ENCODE data around the gene C2CD2L.
"Not testable (repeated sequence)": the region's sequence is repeated elsewhere in the genome, so short reads cannot be mapped to it uniquely, and the experiment has no call there.

C2CD2L gene

DNA sequence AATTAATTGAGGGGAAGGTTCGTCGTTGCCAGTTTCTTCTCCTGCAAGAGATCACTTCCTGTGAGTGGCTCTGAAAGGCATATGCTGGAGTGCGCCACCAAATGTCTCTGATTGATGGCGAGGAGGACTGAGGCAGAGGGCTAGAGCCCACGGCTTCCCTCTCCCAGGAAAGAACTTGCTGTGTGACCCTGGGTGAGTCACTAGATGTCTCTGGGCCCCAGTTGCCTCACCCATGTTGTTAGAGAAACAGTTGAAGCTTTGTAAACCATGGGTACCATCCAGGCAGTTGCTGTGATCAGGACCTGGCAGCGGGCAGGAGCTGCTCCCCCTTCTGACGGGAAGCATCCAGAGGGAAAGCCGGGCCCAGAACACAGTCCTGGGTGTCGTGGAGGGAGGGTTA lies 44.9 kb downstream of the C2CD2L start:
- no peak for DNase-seq (ENCODE audit: low read depth)

DNA sequence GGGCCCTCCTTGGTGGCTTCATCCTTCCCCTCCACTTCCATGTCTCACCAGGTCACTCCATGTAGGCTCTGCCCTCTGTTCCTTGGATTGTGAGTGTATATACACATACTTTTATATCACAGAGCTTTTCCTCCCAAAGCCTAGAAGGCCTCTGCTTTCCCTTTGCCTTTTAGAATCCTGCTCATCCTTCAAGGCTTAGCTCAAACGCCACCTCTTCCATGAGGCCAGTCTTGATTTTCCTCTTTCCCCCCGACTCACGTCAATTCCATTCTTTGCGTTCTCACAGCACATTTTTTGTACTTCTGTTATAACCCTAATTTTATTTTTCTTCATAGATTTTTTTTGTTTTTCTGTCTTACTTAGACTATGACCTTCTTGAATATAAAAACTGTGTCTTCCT lies 45.5 kb downstream of the C2CD2L start:
- no peak for DNase-seq (ENCODE audit: low read depth)

DNA sequence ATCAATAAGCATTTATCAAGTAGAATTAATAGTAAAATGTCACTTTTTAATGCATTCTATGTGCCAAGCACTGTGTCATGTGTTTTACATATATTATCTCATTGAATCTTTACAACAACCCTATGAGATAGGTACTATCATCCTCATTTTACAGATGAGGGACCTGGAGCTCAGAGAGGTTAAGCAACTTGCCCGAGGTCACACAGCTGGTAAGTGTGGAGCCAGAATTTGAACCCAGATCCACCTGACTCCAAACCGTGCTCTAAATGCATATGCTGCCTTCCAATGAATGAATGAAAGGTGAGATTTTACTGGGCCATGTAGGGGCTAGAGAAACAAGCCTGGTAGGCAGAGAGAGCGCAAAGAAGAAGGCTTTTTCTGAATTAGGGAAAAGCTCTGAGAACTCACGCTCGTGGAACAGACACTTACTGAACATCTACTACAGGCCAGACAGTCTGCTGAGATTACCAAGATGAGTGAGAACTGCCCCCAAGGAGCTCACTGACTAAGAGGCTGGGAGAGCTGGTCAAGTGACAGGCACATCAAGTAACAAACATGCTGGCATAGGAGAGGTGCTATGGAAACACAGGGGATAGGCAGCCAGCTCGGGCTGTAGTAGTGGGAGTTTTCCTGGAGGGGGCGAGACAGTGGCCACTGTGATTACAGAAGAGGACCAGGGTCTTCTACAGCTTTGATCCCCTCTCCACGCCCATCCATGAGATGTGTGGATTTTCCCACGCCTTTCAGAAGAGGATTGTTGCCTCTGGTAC lies 46.1 kb downstream of the C2CD2L start:
- no peak for DNase-seq (ENCODE audit: low read depth)

DNA sequence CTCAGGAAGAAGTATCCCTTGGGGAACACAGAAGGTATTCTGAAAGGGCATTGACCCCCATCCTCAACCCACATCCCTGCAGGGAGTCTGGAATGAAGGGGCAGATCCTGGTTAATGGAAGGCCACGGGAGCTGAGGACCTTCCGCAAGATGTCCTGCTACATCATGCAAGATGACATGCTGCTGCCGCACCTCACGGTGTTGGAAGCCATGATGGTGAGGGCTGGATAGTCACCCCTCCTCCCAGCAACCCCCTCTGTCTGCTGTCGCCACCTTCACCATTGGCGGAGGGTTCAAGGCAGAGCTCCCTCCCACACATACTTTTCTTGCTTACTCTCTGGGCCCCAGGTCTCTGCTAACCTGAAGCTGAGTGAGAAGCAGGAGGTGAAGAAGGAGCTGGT lies 47.0 kb downstream of the C2CD2L start:
- DNase-seq (ENCODE audit: low read depth), result no peak

DNA sequence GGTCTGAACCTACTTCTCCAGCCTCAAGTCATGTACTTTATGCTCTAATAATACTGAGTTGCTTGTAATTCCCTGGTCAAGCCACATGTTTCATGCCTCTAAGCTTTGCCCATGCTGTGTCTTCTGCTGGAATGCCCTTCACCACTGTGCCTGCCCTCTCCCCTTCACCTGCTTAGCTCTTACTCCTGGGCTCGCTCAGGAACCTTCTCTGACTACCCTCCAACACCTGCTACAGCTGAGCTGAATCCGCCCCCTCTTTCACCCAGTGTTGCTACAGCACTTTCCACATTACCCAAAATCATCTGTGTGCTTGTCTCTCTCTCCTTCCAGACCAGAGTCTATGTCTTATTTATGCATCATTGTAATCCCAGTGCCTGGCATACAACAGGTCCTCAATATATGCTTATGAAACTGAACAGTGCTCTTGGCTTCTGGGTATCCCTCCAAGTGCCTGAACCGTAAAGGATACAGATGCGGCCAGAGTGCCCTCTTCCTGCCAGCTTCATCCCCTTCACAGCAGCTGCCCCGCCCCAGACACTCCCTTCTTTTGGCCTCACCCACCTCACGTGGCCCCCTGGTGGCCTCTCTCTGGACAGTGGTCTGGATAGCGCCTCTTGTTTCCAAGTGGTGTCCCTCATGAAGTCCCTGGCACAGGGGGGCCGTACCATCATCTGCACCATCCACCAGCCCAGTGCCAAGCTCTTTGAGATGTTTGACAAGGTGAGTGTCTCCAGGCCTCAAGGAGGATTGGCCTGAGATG lies 48.8 kb downstream of the C2CD2L start:
- no peak for DNase-seq (ENCODE audit: low read depth)

DNA sequence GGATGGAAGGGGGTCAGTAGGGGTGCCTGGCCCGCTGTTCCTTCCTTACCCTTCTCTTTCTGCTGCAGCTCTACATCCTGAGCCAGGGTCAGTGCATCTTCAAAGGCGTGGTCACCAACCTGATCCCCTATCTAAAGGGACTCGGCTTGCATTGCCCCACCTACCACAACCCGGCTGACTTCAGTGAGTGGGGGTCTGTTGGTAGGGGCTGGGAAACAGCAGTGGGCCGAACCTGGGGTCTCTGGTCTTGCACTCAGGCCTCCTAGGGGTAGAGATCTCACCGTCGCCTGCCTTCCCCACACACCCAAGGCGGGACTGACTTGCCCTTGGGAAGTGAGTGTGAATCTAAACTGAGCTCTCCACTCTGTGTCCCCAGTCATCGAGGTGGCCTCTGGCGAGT lies 49.4 kb downstream of the C2CD2L start:
- no peak for DNase-seq (ENCODE audit: low read depth)

DNA sequence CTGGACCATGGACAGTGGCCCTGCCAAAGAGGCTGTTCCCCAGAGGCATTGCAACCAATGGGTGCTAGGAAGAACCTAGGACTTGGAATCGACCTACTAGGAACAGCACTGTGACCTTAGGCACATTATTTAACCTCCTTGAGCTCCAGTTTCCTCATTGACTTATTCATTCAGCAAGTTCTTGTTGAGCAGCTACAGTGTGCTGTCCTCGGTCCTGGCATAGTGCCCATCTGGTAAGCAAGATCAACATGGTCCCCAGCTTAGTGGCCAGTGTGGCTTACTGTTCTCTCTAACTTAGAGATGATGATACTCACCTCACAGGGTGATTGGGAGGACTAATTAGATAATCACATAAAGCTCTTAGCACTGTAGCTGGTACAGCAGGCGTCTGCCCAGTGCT lies 49.9 kb downstream of the C2CD2L start:
- DNase-seq (ENCODE audit: low read depth), result no peak

DNA sequence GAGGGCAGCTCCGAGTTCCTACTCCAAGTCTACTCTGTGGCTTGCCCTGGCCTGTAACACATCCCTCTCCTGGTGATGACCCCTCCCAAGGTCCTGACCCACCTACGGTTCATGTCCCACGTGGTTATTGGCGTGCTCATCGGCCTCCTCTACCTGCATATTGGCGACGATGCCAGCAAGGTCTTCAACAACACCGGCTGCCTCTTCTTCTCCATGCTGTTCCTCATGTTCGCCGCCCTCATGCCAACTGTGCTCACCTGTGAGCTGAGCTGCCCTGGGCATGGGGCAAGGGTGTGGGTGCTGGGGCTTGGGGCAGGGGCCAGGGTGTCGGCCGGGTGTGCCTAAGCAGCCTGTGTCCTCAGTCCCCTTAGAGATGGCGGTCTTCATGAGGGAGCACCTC lies 51.3 kb downstream of the C2CD2L start:
- DNase-seq (ENCODE audit: low read depth), result no peak

DNA sequence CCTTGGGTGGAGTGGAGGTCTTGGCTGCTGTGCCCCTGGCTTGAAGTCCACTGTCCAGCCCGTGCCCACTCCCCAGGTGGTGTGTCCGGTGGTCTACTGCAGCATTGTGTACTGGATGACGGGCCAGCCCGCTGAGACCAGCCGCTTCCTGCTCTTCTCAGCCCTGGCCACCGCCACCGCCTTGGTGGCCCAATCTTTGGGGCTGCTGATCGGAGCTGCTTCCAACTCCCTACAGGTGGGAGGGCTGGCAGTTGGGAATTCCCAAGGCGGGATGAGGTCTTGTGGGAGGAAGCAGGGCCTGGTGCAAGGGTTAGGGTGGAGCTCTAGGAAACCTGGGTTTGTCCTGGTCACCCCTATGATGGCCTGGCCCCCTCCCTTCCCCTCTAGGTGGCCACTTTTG lies 53.0 kb downstream of the C2CD2L start:
- DNase-seq (ENCODE audit: low read depth), result no peak

DNA sequence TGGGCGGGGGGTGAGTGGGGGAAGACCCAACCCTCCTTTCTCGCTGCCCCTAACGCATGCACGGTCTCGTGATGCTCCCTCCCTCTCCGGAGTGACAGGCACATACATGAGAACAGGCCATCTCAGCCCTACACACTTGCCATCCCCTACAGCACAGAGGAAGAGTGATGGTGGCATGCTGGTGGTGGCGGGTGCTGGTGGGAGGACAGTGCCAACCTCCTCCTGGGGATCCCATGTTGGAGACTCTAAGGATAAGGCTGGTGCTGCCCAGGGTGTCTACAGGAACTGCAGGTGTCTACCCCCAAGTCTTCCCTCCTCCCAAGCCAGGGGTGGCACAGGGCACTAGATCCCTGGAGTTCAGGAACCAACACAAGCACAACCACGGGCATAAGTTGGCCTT lies 54.7 kb downstream of the C2CD2L start:
- DNase-seq (ENCODE audit: low read depth), result no peak

DNA sequence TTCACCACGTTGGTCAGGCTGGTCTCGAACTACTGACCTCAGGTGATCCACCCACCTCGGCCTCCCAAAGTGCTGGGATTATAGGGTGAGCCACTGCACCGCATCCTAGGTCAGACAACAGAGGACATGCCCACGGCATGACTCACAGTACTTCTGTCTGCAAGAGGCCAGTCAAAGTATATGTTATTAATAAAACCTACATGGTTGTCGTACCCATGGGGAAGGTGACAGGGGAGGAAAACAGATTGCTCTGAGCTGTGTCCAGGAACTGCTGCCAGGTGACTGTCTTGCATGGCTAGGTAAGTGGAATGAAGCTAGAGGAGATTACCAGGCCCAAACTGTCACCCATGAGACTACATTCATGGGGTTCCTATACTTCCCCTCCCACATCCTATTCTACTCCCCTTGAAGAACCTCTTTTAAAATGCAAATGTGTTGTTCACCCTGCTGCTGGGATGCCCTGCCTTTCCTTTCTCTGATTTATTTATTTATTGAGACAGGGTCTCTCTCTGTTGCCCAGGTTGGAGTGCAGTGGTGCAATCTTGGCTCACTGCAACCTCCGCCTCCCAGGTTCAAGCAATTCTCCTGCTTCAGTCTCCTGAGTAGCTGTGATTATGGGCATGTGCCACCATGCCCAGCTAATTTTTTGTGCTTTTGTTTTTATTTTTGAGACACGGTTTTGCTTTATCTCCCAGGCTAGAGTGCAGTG lies 59.4 kb downstream of the C2CD2L start:
- DNase-seq (ENCODE audit: low read depth), result no peak

DNA sequence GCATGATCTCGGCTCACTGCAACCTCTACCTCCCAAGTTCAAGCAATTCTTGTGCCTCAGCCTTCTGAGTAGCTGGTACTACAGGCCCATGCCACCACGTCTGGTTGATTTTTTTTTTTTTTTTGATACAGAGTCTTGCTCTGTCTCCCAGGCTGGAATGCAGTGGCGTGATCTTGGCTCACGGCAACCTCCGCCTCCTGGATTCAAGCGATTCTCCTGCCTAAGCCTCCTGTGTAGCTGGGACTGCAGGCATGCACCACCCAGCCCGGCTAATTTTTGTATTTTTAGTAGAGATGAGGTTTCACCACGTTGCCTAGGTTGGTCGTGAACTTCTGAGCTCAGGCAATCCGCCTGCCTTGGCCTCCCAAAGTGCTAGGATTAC lies 59.9 kb downstream of the C2CD2L start:
- not testable (repeated sequence) for DNase-seq (ENCODE audit: low read depth)

DNA sequence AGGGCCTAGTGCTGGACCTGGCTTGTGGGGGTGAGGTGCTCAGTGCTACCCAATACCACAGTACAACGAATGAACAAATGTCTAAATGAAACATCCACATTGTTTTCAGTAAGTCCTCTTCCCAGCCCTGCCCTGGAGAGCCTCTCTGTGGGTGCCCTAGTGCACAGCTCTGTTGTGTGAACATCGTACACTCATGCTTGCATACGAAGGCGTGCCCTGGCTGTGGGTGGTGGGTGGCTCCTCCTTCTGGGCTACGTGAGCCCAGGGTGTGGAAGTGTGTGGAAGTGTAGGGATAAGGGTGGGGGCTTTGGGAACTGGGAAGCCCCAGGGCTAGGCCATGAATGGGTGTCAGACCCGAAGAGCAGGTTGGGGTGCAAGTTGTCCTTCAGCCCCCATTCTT lies 60.8 kb downstream of the C2CD2L start:
- DNase-seq (ENCODE audit: low read depth), result no peak
